Measurements from ENCODE around the gene IFIH1.

Gene IFIH1

DNA sequence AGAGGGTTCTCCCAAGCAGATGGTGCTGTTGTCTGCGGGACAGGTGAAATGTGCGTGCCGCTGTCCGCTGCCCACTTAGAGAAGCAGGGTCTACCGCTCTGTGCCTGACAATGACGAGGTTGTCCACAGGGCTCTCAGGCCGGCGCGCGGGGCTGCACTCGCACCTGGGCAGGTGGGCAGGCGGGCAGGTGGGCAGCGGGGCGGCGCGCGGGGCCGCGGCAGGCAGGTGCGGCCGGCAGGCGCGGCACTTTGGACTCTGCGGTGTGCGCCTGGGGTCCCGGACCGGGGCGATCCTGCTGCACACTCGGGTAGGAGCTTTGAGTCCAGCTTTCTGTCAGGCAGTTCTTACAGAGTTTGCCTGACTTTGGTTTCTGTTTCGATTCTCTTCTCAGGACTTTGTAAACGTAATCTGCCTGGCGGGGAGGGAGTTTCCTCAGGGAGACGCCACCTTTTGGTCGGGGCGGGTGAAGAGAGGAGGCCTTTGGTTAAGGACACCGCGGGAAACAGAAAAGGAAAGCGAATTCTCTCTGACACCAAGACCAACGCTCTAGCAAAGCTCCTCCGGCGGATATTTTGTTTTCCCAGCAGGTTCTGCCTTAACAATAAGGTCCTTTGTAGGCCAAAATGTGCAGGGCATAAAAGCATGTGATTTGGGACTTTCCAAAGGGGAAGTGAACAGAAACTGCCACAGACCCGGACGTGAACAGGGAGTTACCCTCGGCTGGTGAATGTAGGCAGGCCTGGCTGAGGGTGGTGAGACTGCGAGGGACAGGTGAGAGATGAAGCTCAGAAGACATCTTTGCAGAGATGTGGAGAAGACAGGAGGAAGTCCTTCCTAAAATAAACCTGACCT is at the start of gene IFIH1:
Gene IFIH1, minus strand, starts transcription at position 357 of the 853 bp plus-strand sequence. CDS start 377 bp downstream, outside the sequence.
- peak; percentile 65 for DNase-seq (ENCODE audit: extremely low read depth, low read depth)

DNA sequence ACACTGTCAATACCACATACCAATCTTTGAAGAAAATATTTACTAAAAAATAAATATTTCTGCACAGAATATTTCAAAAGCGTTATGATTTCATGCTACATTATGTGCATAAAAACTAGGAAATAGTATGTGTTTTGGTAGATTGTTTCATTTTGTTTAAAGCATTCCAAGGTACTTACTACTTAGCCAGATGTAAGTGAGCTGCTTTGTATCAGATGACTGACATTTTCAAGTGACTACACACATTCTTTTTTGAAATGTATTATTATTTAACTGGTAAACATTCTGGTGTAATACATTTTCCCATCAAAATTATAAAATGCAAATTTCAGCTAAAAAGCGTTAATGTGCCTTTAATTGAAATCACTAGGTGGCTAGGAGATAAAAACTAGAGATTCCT is 46.9 kb upstream of the IFIH1 start:
- TF ChIP-seq, protein P1, sequence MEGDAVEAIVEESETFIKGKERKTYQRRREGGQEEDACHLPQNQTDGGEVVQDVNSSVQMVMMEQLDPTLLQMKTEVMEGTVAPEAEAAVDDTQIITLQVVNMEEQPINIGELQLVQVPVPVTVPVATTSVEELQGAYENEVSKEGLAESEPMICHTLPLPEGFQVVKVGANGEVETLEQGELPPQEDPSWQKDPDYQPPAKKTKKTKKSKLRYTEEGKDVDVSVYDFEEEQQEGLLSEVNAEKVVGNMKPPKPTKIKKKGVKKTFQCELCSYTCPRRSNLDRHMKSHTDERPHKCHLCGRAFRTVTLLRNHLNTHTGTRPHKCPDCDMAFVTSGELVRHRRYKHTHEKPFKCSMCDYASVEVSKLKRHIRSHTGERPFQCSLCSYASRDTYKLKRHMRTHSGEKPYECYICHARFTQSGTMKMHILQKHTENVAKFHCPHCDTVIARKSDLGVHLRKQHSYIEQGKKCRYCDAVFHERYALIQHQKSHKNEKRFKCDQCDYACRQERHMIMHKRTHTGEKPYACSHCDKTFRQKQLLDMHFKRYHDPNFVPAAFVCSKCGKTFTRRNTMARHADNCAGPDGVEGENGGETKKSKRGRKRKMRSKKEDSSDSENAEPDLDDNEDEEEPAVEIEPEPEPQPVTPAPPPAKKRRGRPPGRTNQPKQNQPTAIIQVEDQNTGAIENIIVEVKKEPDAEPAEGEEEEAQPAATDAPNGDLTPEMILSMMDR (IDR thresholded peaks at IDR 0.05; ENCODE audit: low read depth, low read length), result no peak
- DNase-seq (ENCODE audit: extremely low read depth, low read depth), result no peak

More for the DNA sequence above, at the start of gene IFIH1:
- TF ChIP-seq, protein P1 (IDR thresholded peaks at IDR 0.05; ENCODE audit: low read depth, low read length), result peak; percentile 53

GRCh38 chr2:162344617-162344950 is 26.1 kb upstream of the IFIH1 start:
- no peak for DNase-seq (ENCODE audit: extremely low read depth, low read depth)
- TF ChIP-seq, protein P1 (IDR thresholded peaks at IDR 0.05; ENCODE audit: low read depth, low read length), result no peak

DNA sequence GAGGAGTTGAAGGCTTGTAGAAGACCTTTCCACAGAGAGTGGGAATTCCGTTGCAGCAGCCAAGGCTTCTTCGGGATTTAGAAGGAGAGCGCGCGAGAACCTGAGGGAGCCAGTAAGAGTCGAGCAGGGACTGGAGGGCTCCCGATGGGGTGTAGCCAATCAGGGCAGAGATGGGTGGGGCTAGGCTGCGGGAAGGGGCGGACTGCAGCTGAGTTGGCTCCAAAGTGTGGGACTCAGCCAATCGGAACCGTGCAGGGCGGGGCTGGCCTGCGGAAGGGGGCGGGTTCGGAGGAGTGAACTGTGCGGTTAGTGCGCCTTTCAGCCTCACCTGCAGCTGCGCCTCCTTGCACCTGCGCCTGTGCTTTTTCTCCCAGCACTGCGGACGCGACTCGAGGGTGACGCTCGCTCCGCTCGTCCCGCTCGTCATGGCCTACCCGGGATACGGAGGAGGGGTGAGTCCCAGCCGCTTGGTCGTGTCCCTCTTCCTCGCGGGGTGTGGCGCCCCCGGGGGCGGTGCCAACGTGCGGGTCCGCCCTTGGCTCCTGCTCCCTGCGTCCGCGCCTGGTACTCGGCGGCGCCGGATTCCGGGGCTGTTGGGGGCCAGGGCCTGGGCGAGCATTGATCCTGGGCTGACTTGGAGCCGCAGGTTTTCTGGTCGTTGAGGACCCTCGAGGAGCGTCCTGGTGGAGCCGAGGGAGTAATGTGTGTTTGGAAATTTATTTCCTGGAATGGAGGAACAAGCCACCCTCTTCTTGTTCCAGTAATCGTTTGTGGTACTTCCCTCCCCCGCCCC is 25.5 kb upstream of the IFIH1 start, which contains the start of gene GCA:
Gene GCA, plus strand, starts transcription at position 309 of the 793 bp plus-strand sequence. Its CDS starts 117 bp downstream, at position 426.
- TF ChIP-seq, protein P1 (IDR thresholded peaks at IDR 0.05; ENCODE audit: low read depth, low read length), result no peak
- peak; percentile 61 for DNase-seq (ENCODE audit: extremely low read depth, low read depth)

GRCh38 chr2:162343492-162343823 is 25.0 kb upstream of the IFIH1 start:
- TF ChIP-seq, protein P1 (IDR thresholded peaks at IDR 0.05; ENCODE audit: low read depth, low read length), result no peak
- no peak for DNase-seq (ENCODE audit: extremely low read depth, low read depth)

DNA sequence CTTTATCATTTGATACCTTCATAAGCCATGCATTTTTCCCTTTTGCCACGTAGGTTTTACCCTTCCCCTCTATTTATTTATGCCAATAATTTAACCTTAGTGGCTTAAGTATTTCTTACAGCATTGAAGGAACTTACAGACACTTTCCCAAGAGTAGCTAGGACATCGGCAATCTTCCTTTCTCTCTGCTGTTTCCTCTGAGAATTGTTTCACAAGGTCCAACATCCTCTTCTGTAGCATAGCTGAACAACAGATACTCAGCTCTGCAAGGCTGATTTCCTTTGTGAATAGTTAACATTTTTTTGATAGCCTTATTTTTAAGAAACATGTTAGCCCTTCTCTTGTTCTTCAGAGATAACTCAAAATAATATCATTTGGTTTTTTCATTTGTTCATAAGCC is 24.4 kb upstream of the IFIH1 start:
- TF ChIP-seq, protein P1 (IDR thresholded peaks at IDR 0.05; ENCODE audit: low read depth, low read length), result no peak
- no peak for DNase-seq (ENCODE audit: extremely low read depth, low read depth)

DNA sequence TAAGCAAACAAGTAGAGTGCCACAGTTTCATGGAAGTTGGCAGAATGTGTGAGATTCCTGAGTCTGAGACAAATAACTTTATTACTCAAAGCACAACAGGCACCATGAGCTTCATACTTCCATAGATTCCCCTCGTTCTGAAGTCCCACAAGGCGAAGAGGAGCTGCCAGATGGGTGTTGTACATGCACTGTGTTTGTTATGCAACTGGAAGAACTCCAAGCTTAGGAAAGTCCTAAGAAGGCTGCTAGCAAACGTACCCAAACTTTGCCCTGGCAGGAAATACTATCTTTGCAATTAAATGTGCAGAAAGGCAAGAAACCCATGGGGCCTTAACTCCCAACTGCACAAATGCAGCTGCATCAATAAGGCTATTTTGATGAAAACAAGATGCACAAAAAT is 23.8 kb upstream of the IFIH1 start:
- DNase-seq (ENCODE audit: extremely low read depth, low read depth), result no peak
- TF ChIP-seq, protein P1 (IDR thresholded peaks at IDR 0.05; ENCODE audit: low read depth, low read length), result no peak
